Lower leg skin (tissue), 3 donors: Measurements from ENCODE around the gene PDE3A.

ENCODE experiments used
- CTCF ChIP-seq, 3 donors: fragments of 450-650 bp; IDR thresholded peaks; one replicate each; pipeline ENCODE4 v1.5.1; 2016; ENCODE audit warnings: antibody characterized with exemption in 3 of 3, mild to moderate bottlenecking in 3 of 3, moderate library complexity in 2 of 3
- POLR2A ChIP-seq, 2 donors: fragments of 450-650 bp; IDR thresholded peaks; one replicate each; pipeline ENCODE4 v1.6.1; 2016 to 2017; ENCODE audit warnings: antibody characterized with exemption in 2 of 2, mild to moderate bottlenecking in 1 of 2, moderate library complexity in 1 of 2

- TF ChIP-seq CTCF (IDR thresholded peaks at IDR 0.05) (no peak), POLR2A (IDR thresholded peaks at IDR 0.05) (no peak)
Observed at GRCh38 chr12:20528208-20528607, 159.9 kb downstream of the PDE3A start.
